HCT116 (cell line): ENCODE data around the gene TENM4. TPM values are rescaled to one million over a fixed set of nuclear protein-coding genes. Genes with fewer than 3 reads are reported as not detected.

Experiments used
- ATAC-seq: fragments of 200-7000 bp; cut with Tn5 transposase; 2 replicates; pipeline ENCODE4 v1.9.1; 2020; ENCODE audit warnings: mild to moderate bottlenecking, moderate library complexity
- BruUV-seq: library from RNA; stranded (reverse); fragments of 400-500 nt; replicated peaks from 2 replicates; lab custom pipeline; 2021; lab: Mats Ljungman, UMichigan
- CTCF ChIA-PET: fragments of 300-600 bp; sonication (Branson Sonifier 250); formaldehyde crosslinking; loops from one replicate; lab custom pipeline; 2021; ENCODE audit warnings: antibody characterized with exemption; lab: Charles Lee
- POLR2A ChIA-PET: fragments of 300-600, 350-600 bp; sonication (Branson Sonifier 250); formaldehyde crosslinking; loops from one replicate; lab custom pipeline; 2021; ENCODE audit warnings: antibody characterized with exemption; lab: Charles Lee
- RAD21 ChIA-PET, 2 experiments: fragments of 300-600 bp; sonication (Branson Sonifier 250); formaldehyde crosslinking; loops; one replicate each; lab custom pipeline; 2023; ENCODE audit warnings: low total read pairs in 2 of 2; ENCODE audit not compliant: uncharacterized antibody in 2 of 2, unreplicated experiment in 2 of 2, low non-redundant PET in 1 of 2; lab: Charles Lee
- DNase-seq: peaks from one replicate; pipeline ENCODE4 v3.0.0-alpha.2; 2010; ENCODE audit warnings: low read depth, low spot score
- H2AFZ ChIP-seq: fragments of 200-600 bp; shearing (Covaris generic), sonication (generic); 2 replicates; pipeline ENCODE4 v1.6.1; 2017; ENCODE audit warnings: low read depth, mixed run types, mixed read lengths, antibody characterized with exemption, low read length; ENCODE audit not compliant: poor library complexity, severe bottlenecking
- H3K27ac ChIP-seq: 2 replicates; pipeline ENCODE4 v1.5.1; 2012; ENCODE audit warnings: low read depth, low read length
- H3K27me3 ChIP-seq: fragments of 200-600 bp; sonication (generic); 2 replicates; pipeline ENCODE4 v1.6.1; 2016; ENCODE audit warnings: mixed run types, low read length, mixed read lengths; ENCODE audit not compliant: insufficient read depth
- H3K36me3 ChIP-seq, 2 experiments: fragments of 200-500 bp in 1 of 2; fragments of 200-600 bp in 1 of 2; sonication (Bioruptor generic) in 1 of 2; sonication (generic) in 1 of 2; 2 replicates each; pipeline versions ENCODE4 v1.5.1 to v1.6.1; 2014 to 2016; ENCODE audit warnings: low read length in 2 of 2, inconsistent platforms in 1 of 2, mixed read lengths in 1 of 2, mixed run types in 1 of 2; ENCODE audit not compliant: insufficient read depth in 2 of 2, control insufficient read depth in 1 of 2
- H3K4me1 ChIP-seq, 2 experiments: fragments of 200-600 bp in 1 of 2; sonication (generic) in 1 of 2; 2 replicates each; pipeline versions ENCODE4 v1.5.1 to v1.6.1; 2012 to 2017; ENCODE audit warnings: low read length in 2 of 2, inconsistent platforms in 1 of 2, mild to moderate bottlenecking in 1 of 2, mixed read lengths in 1 of 2, mixed run types in 1 of 2, moderate library complexity in 1 of 2; ENCODE audit not compliant: insufficient read depth in 2 of 2, control insufficient read depth in 1 of 2
- H3K4me2 ChIP-seq: fragments of 200-600 bp; sonication (generic); 2 replicates; pipeline ENCODE4 v1.6.1; 2017; ENCODE audit warnings: mixed run types, low read length, mixed read lengths
- H3K4me3 ChIP-seq, 2 experiments: fragments of 200-600 bp in 1 of 2; sonication (generic) in 1 of 2; replicated peaks in 1 of 2; 2 replicates each; pipeline ENCODE4 v1.5.1; 2011 to 2016; ENCODE audit warnings: low read length in 2 of 2, control low read depth in 1 of 2, low read depth in 1 of 2, mild to moderate bottlenecking in 1 of 2, mixed read lengths in 1 of 2, mixed run types in 1 of 2
- H3K79me2 ChIP-seq: fragments of 200-600 bp; sonication (generic); 2 replicates; pipeline ENCODE4 v1.6.1; 2017; ENCODE audit warnings: mild to moderate bottlenecking, mixed run types, low read length, moderate library complexity, mixed read lengths; ENCODE audit not compliant: insufficient read depth
- H3K9ac ChIP-seq: fragments of 200-600 bp; sonication (generic); 2 replicates; pipeline ENCODE4 v1.6.1; 2016; ENCODE audit warnings: low read length, mixed read lengths
- H3K9me2 ChIP-seq: fragments of 200-600 bp; sonication (generic), shearing (Covaris generic); 2 replicates; pipeline ENCODE4 v1.6.1; 2017; ENCODE audit warnings: mixed run types, mild to moderate bottlenecking, moderate library complexity; ENCODE audit not compliant: insufficient read depth
- H3K9me3 ChIP-seq, 2 experiments: fragments of 200-500 bp in 1 of 2; fragments of 200-600 bp in 1 of 2; sonication (Bioruptor generic) in 1 of 2; sonication (generic) in 1 of 2; 2 replicates each; pipeline ENCODE4 v1.6.1; 2014 to 2017; ENCODE audit warnings: low read length in 2 of 2, mixed read lengths in 2 of 2, inconsistent platforms in 1 of 2, low read depth in 1 of 2, mild to moderate bottlenecking in 1 of 2, mixed run types in 1 of 2, moderate library complexity in 1 of 2; ENCODE audit not compliant: control insufficient read depth in 1 of 2, insufficient read depth in 1 of 2
- H4K20me1 ChIP-seq: fragments of 200-600 bp; sonication (generic), shearing (Covaris generic); 2 replicates; pipeline ENCODE4 v1.6.1; 2017; ENCODE audit warnings: mixed run types, mild to moderate bottlenecking, moderate library complexity; ENCODE audit not compliant: insufficient read depth
- CBX3 ChIP-seq: IDR thresholded peaks from 2 replicates; pipeline ENCODE4 v1.6.1; 2012; ENCODE audit warnings: low read depth
- CEBPB ChIP-seq: IDR thresholded peaks from 2 replicates; pipeline ENCODE4 v1.6.1; 2012; ENCODE audit warnings: low read depth
- CTCF ChIP-seq, 3 experiments: fragments of 200-600 bp in 1 of 3; sonication (generic) in 1 of 3; IDR thresholded peaks in 2 of 3; conservative IDR thresholded peaks in 1 of 3; 2 replicates each; pipeline ENCODE4 v1.5.1; 2012 to 2017; ENCODE audit warnings: low read depth in 2 of 3, low read length in 2 of 3, antibody characterized with exemption in 1 of 3, borderline replicate concordance in 1 of 3, control low read depth in 1 of 3, mild to moderate bottlenecking in 1 of 3, mixed read lengths in 1 of 3, mixed run types in 1 of 3, moderate library complexity in 1 of 3; ENCODE audit not compliant: insufficient read depth in 1 of 3
- ELF1 ChIP-seq: IDR thresholded peaks from 2 replicates; pipeline ENCODE4 v1.6.1; 2012; ENCODE audit warnings: low read depth, borderline replicate concordance
- EZH2 ChIP-seq: fragments of 200-600 bp; sonication (generic); IDR thresholded peaks from 2 replicates; pipeline ENCODE4 v1.6.1; 2017; ENCODE audit warnings: antibody characterized with exemption, mixed run types
- EZH2phosphoT487 ChIP-seq: fragments of 200-600 bp; IDR thresholded peaks from 2 replicates; pipeline ENCODE4 v1.6.1; 2018; ENCODE audit warnings: antibody characterized with exemption, borderline replicate concordance
- FOSL1 ChIP-seq: IDR thresholded peaks from 2 replicates; pipeline ENCODE4 v1.6.1; 2012; ENCODE audit warnings: low read depth
- POLR2A ChIP-seq: IDR thresholded peaks from 2 replicates; pipeline ENCODE4 v1.7.0; 2011; ENCODE audit warnings: borderline replicate concordance; ENCODE audit not compliant: insufficient read depth, insufficient read length; ENCODE audit errors: extremely low read depth
- RAD21 ChIP-seq: IDR thresholded peaks from 2 replicates; pipeline ENCODE4 v1.6.1; 2012; ENCODE audit warnings: low read depth, mild to moderate bottlenecking
- REST ChIP-seq: IDR thresholded peaks from 2 replicates; pipeline ENCODE4 v1.6.1; 2012; ENCODE audit warnings: low read depth
- SIN3A ChIP-seq: IDR thresholded peaks from 2 replicates; pipeline ENCODE4 v1.6.1; 2012; ENCODE audit warnings: low read depth
- SP1 ChIP-seq: IDR thresholded peaks from 2 replicates; pipeline ENCODE4 v1.6.1; 2012; ENCODE audit warnings: low read depth
- SRF ChIP-seq: IDR thresholded peaks from 2 replicates; pipeline ENCODE4 v1.6.1; 2012; ENCODE audit warnings: low read depth
- YY1 ChIP-seq: IDR thresholded peaks from 2 replicates; pipeline ENCODE4 v1.6.1; 2011; ENCODE audit warnings: low read length, low read depth, moderate library complexity, mild to moderate bottlenecking; ENCODE audit not compliant: insufficient replicate concordance; ENCODE audit errors: extremely low read depth
- ZBTB33 ChIP-seq: IDR thresholded peaks from 2 replicates; pipeline ENCODE4 v1.6.1; 2011; ENCODE audit warnings: mild to moderate bottlenecking, low read length, moderate library complexity; ENCODE audit not compliant: insufficient replicate concordance; ENCODE audit errors: extremely low read depth
- ZFX ChIP-seq: fragments of 450-650 bp; IDR thresholded peaks from 2 replicates; pipeline ENCODE4 v1.6.1; 2017
- ZNF274 ChIP-seq: fragments of 200-500 bp; sonication (Bioruptor generic); IDR thresholded peaks from 2 replicates; pipeline ENCODE4 v1.6.1; 2014; ENCODE audit warnings: mild to moderate bottlenecking, low read depth, low read length, inconsistent platforms
- intact Hi-C: fragments of 100-400 bp; cut with micrococcal nuclease; formaldehyde crosslinking; loops from 2 replicates; pipeline ENCODE4 v1.10.0; 2022
- total RNA-seq: library from RNA; stranded (reverse); gene quantifications from one replicate; pipeline ENCODE4 v1.2.1, GENCODE V29; 2021; ENCODE audit not compliant: unreplicated experiment

TENM4 gene
- total RNA-seq, 1 experiment from 2014 or later, result 0.05 TPM

DNA sequence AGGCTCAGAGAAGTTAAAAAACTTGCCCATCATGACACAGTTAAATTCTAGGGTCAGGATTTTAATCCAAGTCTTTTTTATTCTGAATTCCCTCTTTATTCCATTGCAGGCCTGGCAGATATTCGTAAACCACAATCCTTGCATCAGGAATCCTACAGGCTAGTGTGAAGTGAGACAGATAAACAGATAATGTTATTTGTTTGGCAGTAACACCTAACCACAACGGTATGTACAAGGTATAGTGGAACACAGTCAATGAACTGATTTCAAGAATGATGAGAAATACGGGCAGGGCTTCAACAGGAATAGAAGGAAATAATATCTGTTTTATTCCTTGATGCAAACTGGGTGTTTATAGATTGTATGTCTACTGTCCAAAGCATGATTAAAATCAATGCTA lies 834.2 kb downstream of the TENM4 start (continued):
- TF ChIP-seq REST, result no peak
- no peak for TF ChIP-seq RAD21
- no peak for TF ChIP-seq SP1
- TF ChIP-seq ZNF274, result no peak
- no peak for TF ChIP-seq ZBTB33
- TF ChIP-seq EZH2, result no peak
- TF ChIP-seq CEBPB, result no peak

DNA sequence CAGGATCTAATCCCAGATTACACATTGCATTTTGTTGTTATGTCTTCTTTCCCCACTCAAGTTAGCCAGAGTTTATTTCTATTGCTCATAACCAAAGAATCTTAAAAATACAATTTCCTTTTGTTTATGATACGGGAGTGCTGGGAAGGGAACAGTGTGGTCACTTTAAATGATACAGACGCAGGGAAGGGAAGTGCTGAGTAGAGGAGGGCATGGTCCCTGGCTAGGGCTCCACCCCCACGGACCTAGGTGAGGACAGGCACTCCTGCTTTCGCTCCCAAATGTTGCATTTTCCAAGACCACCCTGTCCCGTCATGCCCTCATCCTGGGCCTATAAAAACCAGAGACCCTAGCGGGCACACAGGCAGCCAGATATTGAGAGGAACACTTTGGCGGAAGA lies 835.5 kb downstream of the TENM4 start:
- CTCF ChIA-PET, result no interaction called here
- Histone ChIP-seq H3K4me2 (no peak overlapping the region), H3K27me3 (peaks cover 9% of the 10 kb centered on the region; the same call in 1 of the 2 replicates), H3K4me3 (no peak overlapping the region), H3K9me3 (no peaks in the 10 kb centered on the region), H4K20me1 (no peaks in the 10 kb centered on the region), H3K27ac (no peak overlapping the region), H3K36me3 (no peaks in the 10 kb centered on the region), H3K9me2 (no peaks in the 10 kb centered on the region), H3K79me2 (no peaks in the 10 kb centered on the region), H3K4me1 (no peaks in the 10 kb centered on the region), H2AFZ (no peak overlapping the region), H3K9ac (no peak overlapping the region)
- RAD21 ChIA-PET, result no interaction called here
- DNase-seq (no peak), ATAC-seq (no peak)
- intact Hi-C loops, result no loop called here
- BruUV-seq, result no TSS peak
- POLR2A ChIA-PET, result no interaction called here
- no peak for TF ChIP-seq EZH2phosphoT487
- no peak for TF ChIP-seq CEBPB
- no peak for TF ChIP-seq YY1
- no peak for TF ChIP-seq ZBTB33
- no peak for TF ChIP-seq CBX3
- no peak for TF ChIP-seq ZFX
- TF ChIP-seq CTCF (IDR thresholded peaks at IDR 0.05 in 2 of 3, conservative IDR thresholded peaks at IDR 0.05 in 1 of 3; ENCODE audit: borderline replicate concordance in 1 of 3, insufficient read depth in 1 of 3, low read depth in 2 of 3, low read length in 2 of 3), result no peak
- no peak for TF ChIP-seq SIN3A
- TF ChIP-seq POLR2A, result no peak
- TF ChIP-seq RAD21, result no peak
- no peak for TF ChIP-seq SRF
- TF ChIP-seq FOSL1, result no peak
- no peak for TF ChIP-seq ELF1
